Mesenteric fat pad (tissue), 1 donor: ENCODE data around the gene ZFHX3. TPM values are rescaled to one million over a fixed set of nuclear protein-coding genes. Genes with fewer than 3 reads are reported as not detected.

Experiments used
- DNase-seq: peaks from one replicate; pipeline ENCODE4 v3.0.0-alpha.2; 2020; ENCODE audit warnings: low spot score
- total RNA-seq: library from RNA; stranded (reverse); fragmentation: NEBNext Ultra II Directional; extraction: Animal tissue kit (Norgen Biotek cat#: 25700); gene quantifications from one replicate; pipeline ENCODE4 v1.2.1, GENCODE V29; 2021
- donor health status: DM: yes; HTN: yes; CAD: no.

ZFHX3 gene
- total RNA-seq, 1 donor from 2014 or later = 28.8 TPM

- no peak for DNase-seq
Observed at GRCh38 chr16:73056921-73057290, 9.0 kb upstream of the ZFHX3 start.

- no peak for DNase-seq
Observed at GRCh38 chr16:73056448-73056847, 8.5 kb upstream of the ZFHX3 start.

- no peak for DNase-seq
Observed at GRCh38 chr16:73054813-73055482, 7.0 kb upstream of the ZFHX3 start.

GRCh38 chr16:73054498-73054812 lies 6.5 kb upstream of the ZFHX3 start:
- no peak for DNase-seq

GRCh38 chr16:73054125-73054484 lies 6.2 kb upstream of the ZFHX3 start:
- DNase-seq = peak; percentile 45

- peak; percentile 87 for DNase-seq
Observed at GRCh38 chr16:73053364-73054124, 5.6 kb upstream of the ZFHX3 start.

- no peak for DNase-seq
Observed at GRCh38 chr16:73053038-73053363, 5.1 kb upstream of the ZFHX3 start.

- peak; percentile 28 for DNase-seq
Observed at GRCh38 chr16:73052576-73052975, 4.6 kb upstream of the ZFHX3 start.

GRCh38 chr16:73051961-73052360 lies 4.0 kb upstream of the ZFHX3 start:
- no peak for DNase-seq

- no peak for DNase-seq
Observed at GRCh38 chr16:73051226-73051625, 3.3 kb upstream of the ZFHX3 start.

- DNase-seq = no peak
Observed at GRCh38 chr16:73050201-73051099, 2.5 kb upstream of the ZFHX3 start.

GRCh38 chr16:73049511-73049910 lies 1.6 kb upstream of the ZFHX3 start:
- DNase-seq = no peak

GRCh38 chr16:73049091-73049490 lies 1.2 kb upstream of the ZFHX3 start:
- no peak for DNase-seq

- no peak for DNase-seq
Observed at GRCh38 chr16:73048292-73049080, 558 bp upstream of the ZFHX3 start.

- DNase-seq = no peak
Observed at GRCh38 chr16:73047221-73047535, 750 bp downstream of the ZFHX3 start.

GRCh38 chr16:73046849-73047214 lies 1.1 kb downstream of the ZFHX3 start:
- no peak for DNase-seq

- no peak for DNase-seq
Observed at GRCh38 chr16:73046202-73046848, 1.6 kb downstream of the ZFHX3 start.

GRCh38 chr16:73043828-73044467 lies 4.0 kb downstream of the ZFHX3 start:
- DNase-seq = no peak

- DNase-seq = no peak
Observed at GRCh38 chr16:73042807-73043206, 5.1 kb downstream of the ZFHX3 start.

GRCh38 chr16:73041676-73042075 lies 6.3 kb downstream of the ZFHX3 start:
- no peak for DNase-seq
